GM21515 (cell line): Measurements from ENCODE around the gene GUK1.

ENCODE experiments used
- ATAC-seq: cut with Tn5 transposase; IDR thresholded peaks from one replicate; pipeline ENCODE4 v1.9.1; 2021; ENCODE audit not compliant: unreplicated experiment

GUK1 gene

DNA sequence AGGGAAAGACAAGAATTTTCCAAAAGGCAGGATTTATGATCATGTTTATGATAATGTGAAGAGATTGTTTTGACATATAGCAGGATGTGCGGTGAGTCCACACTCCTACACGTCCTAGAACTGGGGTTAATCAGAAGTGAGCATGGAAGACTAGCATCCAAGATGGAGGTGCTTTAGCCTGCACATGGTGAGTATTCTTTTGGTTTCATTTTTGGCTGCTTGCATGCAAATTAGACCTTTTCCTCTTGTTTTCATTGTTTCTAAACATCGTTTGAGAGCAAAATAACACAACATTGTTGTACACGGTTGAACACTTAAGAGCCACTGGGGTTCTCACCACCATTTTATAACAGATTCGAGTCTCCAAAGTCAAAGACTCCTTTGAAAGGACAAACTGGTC is 14.9 kb upstream of the GUK1 start:
- no peak for ATAC-seq

DNA sequence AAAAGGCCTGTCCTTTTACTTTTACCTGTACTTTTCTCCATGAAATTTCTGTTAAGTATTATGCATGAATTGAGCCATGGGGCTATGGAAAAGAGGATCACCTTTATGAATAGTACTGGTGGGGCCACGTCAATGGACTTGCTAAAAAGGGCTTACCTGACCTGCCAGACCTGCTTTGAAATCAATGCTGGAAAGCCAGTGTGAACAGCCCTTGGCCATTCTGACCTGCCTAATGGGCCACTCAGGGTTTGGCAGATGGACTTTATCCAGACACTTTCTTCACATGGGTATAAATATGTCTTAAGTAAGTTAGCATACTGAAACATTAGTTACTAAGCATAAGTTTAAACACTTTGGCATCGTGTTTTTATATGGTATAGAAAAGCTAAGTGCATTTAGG is 8.3 kb upstream of the GUK1 start:
- no peak for ATAC-seq

DNA sequence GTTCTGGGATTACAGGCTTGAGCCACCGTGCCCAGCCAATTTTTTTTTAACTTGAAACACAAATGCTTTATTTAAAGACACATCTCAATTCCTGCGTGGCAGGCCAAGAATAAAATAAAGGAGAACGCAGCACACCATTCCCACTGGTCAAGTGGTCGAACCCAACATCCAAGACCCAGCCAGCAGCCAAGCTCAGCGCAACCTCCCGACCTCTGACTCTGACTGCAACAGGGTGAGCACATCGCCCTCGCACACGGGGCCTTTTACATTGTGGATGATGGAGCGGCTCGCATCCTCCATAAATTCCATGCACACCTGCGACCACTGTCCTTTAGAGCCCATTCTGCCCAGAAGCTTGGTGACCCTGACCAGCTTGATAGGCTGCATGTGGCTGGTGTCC is 5.5 kb upstream of the GUK1 start:
- ATAC-seq: no peak

DNA sequence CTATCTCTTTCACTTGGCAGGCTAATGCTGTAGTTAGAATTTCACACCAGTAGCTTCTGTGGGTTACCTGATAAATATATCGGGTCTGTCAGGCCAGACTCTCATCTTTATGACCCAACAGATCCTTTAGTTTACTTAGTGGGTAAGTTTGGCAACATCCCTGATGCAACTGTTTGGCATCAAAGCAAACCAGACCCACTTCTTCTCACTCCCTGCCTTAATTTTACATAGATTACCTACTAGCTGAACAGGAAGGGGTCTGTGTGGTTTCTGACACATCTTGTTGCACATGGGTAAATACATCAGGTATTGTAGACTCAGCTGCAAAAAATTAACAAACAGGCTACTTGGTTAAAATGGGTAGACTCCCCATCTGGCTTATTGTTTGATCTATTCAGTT is 3.2 kb upstream of the GUK1 start:
- ATAC-seq: no peak

DNA sequence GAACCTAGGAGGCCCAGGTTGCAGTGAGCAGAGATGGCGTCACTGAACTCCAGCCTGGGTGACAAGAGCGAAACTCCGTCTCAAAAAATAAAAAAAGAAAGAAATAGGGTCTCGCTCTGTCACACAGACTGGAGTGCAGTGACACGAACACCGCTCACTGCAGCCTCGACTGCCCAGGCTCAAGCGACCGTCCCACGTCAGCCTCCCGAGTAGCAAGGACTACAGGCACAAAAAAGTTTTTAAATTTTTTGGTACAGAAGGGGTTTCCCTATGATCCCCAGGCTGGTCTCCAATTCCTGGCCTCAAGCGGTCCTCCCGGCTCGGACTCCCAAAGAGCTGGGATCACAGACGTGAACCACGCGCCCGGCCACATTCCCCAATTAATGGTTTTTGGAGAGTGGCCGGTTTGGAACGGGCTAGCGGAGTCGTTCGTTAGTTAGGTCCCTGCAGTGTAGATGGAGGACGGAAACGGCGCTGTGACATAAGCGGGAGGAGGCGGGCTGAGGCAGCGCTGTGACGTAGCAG is 611 bp upstream of the GUK1 start:
- no peak for ATAC-seq

DNA sequence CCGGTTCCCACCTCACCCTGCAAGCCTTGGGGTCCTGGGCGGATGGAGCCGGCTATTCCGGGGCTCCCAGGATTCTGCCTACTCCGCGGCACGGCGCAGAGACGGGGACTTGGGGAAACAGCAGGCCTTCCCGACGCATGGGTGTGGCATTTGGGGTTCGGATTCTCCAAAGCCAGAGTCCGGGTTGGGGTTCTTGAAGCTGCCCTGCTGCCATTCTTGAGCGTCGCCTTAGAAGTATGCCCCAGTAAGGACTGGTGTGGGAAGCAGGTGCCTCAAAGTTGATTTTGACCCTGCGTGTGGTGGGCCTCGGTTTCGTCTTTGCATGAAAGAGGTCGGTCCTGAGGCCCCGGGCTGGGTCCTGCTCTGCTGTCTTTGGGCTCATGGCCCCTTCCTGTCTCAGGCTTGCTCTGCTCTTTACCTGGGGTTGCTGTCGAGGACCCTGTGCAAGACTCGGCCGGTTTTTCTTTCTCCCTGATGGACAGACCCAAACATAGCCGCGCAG is 696 bp downstream of the GUK1 start:
- no peak for ATAC-seq

DNA sequence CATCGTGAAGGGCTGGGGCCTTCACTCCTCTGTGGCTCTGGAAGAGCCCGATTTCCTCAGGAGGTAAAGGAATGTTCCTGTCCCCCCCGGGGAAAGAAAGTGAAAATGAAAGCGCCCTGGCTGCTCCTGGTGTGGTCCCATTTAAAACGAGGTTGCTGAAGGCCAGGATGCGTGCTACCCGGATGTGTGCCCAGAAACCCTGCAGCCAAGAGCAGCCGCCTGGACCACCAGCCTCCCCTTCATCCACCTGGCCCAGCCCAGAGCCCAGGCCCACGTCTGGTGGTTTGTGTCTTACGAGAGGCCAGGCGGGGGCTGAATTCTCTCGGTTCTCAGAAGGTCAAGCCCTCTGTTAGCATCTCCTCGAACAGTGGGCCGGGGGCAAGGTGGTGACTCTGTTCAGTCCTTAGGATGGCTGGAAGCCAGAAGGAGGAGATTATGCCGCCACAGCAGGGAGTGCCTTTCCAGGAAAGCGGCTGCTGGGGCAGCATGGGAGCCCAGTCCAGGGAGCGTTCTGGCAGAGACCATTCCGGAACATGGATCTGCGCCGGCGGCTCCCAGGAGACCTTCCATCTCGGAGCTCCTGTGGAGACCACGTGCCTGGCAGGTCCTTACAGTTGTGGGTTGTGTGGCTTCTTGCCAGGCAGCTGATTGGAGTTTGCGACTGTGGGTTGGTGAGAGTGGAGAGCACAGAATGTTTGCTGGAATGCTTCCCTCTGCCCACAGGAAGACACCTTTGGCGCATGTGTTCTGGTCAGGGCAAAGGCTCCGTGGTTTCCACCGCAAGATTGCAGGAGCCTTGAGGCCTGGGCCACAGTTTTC is 1.4 kb downstream of the GUK1 start:
- ATAC-seq: no peak

DNA sequence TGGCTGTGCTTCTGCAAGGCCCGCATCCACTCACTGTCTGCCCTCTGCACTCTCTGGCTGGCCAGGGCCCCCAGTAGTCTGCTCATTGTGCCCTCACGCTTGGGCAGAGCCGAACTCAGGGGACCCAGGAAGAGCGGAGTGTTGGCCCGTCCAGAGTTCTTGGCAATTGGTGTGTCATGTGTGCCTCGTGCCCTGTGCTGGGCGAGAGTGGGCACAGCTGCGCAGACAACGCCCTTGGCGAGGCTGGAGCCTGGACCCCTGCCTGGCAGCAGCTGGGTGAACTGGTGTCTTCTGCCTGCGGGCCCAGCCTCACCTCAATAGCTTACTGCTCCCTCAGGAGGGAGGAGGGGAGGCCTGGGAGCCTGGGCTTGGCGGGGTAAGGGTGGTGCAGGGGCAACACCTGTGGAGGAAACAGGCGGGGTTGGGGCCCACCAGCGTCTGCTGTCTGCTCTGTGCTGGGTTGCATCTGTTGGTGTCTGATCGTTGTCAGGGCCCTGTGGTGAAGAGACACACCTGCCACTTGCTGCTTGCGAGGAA is 2.1 kb downstream of the GUK1 start:
- no peak for ATAC-seq

DNA sequence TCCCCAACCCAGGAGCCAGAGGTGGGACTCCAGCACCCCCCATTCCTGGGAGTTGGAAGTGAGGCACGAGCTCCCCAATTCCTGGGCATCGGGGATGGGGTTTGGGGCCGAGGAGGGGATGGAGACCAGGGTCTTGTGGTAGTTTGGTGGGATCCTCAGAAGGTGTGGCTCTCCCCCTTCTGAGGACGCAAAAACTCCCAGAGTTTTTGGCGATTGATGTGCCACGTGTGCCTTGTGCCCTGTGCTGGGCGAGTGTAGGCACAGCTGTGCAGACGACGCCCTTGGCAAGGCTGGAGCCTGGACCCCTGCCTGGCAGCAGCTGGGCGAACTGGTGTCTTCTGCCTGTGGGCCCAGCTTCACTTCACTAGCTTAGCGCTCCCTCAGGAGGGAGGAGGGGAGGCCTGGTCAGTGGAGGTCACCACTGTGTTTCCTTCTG is 2.6 kb downstream of the GUK1 start:
- ATAC-seq: no peak

DNA sequence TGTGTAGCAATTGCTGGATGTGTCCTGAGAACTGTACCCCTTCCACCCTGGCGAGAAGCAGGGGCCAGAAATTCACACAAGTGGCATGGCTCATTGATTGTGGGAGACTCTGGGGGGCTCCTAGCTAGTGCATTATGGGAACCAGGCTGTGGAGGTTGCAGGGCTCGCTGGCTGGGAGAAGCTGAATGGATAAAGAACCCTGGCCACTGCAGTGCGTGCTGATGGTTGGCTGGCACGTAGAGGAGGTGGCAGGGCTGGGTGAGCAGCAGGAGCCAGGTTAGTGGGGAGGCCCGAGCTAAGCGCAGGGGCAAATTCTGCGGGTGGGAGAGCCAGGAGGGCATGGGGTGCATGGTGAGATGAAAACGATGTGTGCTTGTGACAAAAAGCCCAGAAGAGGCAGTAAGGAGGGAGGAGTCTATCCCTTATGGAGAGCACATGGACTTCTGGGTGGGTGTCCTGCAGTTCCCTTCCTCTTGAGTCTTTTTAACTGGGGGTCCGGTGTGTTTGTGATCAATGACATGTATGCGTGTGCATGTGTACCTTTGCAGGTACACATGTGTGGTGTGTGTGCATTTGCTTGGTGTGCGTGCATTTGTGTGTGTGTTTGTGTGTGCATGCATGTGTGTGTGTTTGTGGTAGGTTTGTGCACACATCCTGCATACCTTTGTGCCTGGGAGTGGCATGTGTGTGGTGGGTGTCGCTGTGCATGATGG is 3.6 kb downstream of the GUK1 start:
- ATAC-seq: no peak

DNA sequence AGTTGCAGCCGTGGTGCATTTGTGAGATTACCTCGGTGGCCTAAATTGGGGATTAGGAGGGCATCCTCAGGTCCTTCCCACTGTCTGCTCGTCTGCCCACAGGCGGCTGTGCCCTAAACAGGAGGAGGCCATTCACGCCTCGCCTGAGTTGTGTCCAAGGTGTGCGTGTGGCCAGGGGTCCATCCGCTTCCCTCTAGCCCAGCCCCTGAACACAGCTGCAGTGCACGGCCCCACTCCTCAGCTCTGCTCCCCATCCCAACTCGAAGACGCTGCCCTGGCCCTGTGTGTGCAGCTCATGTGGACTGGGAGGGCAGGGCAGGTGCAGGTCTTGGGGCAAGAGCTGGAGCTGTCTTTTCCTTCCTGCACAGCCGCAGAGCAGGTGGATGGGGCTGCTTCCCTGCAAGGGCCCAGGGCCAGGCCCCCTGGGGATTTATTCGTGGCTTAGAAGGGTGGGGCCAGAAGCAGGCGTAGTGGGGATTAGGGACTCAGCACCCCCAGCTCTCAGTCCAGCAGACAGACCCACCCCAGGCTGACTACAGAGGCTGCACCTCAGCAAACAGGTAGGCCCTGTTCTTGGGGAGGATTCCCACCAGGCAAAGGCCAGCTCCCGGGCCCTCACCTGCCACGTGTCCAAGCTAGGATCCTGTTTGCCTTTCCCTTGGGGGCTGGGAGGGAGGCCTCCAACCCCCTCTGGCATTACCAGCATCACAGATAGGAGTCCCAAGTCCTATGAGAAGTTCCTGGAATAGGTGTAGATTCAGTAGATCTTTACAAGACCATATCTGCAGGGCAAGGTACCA is 4.3 kb downstream of the GUK1 start:
- ATAC-seq: no peak

DNA sequence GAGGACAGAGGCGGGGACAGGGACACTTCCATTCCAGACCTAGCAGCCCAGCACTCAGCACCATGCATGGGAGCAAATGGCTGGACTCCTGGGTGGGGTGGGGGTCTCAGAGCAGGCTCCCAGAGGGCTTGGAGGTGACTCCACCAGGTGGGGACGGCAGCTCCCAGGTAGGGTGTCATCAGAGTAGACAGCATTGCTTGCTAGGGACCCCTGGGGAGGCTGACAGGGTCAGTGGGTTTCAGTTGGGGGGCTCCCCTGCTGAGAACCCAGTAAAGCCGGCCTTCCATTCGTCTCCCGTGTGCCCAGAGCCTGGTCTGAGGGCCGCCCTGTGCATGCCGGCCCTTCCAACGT is 4.9 kb downstream of the GUK1 start:
- ATAC-seq: no peak

DNA sequence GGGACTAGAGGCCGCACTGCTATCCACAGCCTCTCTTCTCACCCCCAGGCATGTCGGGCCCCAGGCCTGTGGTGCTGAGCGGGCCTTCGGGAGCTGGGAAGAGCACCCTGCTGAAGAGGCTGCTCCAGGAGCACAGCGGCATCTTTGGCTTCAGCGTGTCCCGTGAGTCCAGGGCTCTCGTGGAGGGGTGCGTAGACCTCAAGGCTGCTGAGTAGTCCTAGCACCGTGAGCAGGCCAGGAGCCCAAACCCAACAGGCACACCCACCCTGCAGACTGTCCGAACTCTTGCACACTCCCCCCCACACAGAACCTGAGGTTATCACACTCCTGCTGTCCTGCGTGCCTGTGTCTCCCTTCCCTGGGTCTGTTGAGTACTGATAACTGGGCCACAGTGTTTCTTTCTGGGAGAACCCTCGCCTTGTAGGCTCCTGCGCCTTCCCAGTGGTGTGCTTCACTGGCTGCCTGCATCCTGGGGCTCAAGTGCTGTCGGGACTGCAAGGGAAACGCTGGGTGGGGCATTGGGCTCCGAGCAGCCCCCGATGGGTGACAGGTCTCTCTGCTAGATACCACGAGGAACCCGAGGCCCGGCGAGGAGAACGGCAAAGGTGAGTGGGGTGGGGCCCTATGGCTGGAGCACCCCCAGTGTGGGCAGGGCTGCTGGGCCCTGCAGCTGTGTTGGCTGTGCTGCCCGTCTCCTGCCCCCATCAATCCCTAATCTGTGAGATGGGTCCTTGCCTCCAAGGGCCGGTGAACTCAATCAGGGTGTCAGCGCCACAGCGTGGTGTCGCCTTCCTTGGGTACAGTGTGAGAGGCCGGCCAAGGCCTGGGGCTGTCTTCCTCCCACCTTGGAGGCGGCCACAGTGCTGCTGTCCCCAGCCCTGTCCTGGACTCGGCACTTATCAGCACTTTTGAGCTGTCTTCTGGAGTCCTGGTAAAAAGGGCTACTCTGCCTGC is 5.7 kb downstream of the GUK1 start:
- ATAC-seq: no peak

DNA sequence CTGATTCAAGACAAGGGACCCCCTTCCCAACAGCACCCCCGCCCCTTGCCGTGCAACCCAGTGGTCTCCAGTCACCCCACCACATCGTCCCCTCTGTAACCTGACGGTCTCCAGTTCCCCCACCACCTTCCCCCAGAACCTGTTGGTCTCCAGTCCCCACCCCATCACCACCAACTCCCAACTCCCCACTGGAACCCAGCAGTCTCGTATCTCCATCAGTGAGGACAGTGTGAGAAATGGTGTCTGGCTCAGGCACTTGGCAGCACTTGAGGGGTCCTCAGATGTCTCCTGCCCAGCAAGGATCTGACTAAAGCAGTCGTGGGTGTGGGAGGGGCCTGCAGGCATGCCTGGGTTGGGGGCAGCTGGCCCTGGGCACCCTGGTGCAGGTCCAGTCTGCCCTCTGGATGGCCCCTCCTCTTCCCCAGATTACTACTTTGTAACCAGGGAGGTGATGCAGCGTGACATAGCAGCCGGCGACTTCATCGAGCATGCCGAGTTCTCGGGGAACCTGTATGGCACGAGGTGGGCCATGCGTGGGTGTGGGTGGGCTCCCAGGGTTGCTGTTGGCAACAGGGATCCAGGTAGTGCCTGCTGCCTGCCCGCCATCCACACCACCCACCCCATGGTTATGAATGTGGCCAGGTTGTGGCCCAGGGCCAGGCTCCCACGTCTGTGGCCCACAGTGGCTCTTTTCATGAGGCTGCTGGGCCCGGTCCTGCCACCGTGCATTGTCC is 6.5 kb downstream of the GUK1 start:
- no peak for ATAC-seq

DNA sequence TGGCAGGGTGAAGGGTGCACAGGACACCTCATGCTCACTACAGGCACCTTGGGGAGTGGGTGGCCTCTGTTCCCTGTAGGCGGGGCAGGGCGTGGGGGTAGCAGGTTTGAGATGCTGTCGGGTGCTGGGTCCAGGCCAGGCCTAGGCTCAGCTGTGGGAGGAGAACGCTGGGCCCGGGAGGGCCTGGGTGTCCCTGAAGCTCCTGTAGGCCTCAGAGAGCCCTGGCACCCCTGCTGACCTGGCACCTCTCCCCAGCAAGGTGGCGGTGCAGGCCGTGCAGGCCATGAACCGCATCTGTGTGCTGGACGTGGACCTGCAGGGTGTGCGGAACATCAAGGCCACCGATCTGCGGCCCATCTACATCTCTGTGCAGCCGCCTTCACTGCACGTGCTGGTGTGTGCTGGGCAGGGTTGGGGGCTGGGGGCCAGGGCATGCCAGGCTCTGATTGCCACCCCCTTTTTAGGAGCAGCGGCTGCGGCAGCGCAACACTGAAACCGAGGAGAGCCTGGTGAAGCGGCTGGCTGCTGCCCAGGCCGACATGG is 7.1 kb downstream of the GUK1 start:
- no peak for ATAC-seq

DNA sequence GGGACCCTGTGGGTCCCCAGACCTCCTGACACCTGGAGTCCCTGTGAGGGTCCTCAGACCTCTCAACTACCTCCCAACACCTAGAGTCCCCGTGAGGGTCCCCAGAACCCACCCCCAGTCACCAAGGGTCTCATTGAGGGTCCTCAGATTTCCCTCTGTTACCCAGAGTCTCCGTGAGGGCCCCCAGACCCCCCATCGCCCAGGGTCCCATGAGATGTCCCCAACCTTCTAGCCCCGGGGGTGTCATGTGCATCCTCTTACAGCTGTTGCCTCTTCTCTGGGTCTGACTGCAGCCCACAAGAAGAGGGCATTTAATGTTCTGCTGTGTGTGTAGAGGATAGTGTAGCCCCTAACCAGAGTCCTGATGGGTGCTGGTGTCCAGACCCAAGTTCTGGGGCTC is 7.7 kb downstream of the GUK1 start:
- no peak for ATAC-seq

DNA sequence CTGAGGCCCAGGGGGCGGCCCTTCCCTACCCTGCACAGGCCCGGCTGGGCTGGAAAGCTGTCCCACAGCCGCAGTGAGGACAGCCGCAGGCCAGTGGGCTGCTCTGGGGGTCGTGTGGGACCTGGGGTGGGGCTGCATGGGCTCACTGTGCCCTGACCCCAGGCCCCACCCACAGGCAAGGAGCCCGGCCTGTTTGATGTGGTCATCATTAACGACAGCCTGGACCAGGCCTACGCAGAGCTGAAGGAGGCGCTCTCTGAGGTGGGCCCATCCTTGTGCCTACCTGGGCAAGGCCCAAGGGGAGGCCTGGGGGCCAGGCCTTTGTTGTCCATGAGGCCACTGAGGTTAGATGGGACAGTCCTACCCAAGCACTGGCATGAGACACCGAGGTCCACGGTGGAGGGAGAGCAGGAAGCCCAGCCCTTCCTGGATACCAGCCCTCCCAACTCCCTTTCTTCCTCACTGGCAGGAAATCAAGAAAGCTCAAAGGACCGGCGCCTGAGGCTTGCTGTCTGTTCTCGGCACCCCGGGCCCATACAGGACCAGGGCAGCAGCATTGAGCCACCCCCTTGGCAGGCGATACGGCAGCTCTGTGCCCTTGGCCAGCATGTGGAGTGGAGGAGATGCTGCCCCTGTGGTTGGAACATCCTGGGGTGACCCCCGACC is 8.2 kb downstream of the GUK1 start:
- no peak for ATAC-seq

DNA sequence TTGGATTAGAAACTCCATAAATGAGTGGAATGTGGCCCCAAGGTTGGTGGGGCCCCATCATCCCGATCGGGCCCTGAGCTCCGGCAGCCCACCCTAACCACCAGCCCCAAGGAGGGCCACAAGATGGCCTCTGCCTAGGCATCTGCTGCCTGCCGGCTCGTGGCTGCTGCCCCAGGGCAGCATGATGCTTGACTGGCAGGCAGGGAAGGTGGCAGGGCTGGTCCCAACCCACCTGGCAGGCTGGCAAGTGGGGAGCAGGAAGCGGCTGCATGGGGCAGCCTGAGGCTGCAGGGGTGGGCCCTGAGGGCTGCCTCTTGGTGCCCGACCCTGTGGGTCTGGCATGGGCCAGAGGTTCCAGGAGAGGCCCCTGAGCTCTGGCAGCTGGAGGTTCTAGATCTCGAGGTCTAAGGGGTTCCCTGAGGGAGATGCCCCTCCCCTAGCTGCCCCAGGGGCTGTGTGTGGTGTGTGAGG is 8.9 kb downstream of the GUK1 start:
- no peak for ATAC-seq
